ENCODE measurements around the gene JPH4. TPM values are rescaled to one million over a fixed set of nuclear protein-coding genes. Genes with fewer than 3 reads are reported as not detected.

The JPH4 gene
- total RNA-seq, 1 donor from 2014 or later = 7.4 TPM

DNA sequence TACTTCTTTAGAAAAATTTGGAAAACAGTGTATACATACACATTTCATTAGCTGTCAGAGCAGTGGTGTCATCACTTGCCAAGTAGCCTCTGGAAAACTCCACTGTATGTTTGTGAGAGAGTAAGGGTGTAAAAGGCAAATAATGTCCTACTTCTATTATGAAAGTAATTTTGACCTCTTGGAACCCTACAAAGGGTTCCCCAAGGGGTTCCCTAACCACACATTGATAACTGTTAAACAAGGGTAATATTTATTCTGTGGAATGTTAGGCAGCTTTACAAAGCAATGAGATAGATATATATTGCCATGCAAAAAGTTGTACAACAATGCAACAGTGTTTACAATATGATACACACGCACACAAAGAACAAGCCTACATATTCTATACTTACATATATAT lies 38.9 kb upstream of the JPH4 start:
- peaks cover 3% of the 10 kb centered on the region for H3K27me3 Mint-ChIP-seq (ENCODE audit: low read depth)
- H3K36me3 Mint-ChIP-seq = no peaks in the 10 kb centered on the region
- peaks cover 38% of the 10 kb centered on the region for H3K9me3 Mint-ChIP-seq
- DNase-seq (ENCODE audit: low spot score in 2 of 2, unreplicated experiment in 2 of 2) = no peak
- H3K4me1 Mint-ChIP-seq = no peaks in the 10 kb centered on the region
- no peak overlapping the region for H3K4me3 Mint-ChIP-seq
- no peak overlapping the region for H3K27ac Mint-ChIP-seq
- TF ChIP-seq, protein P1, sequence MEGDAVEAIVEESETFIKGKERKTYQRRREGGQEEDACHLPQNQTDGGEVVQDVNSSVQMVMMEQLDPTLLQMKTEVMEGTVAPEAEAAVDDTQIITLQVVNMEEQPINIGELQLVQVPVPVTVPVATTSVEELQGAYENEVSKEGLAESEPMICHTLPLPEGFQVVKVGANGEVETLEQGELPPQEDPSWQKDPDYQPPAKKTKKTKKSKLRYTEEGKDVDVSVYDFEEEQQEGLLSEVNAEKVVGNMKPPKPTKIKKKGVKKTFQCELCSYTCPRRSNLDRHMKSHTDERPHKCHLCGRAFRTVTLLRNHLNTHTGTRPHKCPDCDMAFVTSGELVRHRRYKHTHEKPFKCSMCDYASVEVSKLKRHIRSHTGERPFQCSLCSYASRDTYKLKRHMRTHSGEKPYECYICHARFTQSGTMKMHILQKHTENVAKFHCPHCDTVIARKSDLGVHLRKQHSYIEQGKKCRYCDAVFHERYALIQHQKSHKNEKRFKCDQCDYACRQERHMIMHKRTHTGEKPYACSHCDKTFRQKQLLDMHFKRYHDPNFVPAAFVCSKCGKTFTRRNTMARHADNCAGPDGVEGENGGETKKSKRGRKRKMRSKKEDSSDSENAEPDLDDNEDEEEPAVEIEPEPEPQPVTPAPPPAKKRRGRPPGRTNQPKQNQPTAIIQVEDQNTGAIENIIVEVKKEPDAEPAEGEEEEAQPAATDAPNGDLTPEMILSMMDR (IDR thresholded peaks at IDR 0.05; ENCODE audit: unreplicated experiment) = no peak

DNA sequence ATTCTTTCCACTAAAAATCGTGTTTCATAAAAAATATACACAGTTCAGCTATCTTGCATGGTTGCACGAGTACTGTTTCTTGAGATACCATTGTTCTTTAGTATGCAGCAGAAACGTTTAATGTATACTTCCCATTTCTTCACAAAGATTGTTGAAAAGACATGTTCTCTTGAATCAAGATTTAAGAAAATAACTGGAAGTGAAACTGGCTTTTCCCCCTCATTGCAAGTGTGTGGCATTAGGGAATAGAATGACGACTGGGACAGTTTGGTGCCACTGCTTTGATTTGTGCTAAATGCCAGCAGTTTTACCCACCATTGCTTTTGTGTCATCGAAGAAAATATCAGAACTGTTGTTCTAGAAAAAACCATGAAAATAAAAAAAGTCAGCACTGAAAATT lies 37.3 kb upstream of the JPH4 start:
- TF ChIP-seq, protein P1 (IDR thresholded peaks at IDR 0.05; ENCODE audit: unreplicated experiment) = no peak
- no peak for DNase-seq (ENCODE audit: low spot score in 2 of 2, unreplicated experiment in 2 of 2)
- Mint-ChIP-seq H3K27ac (no peak overlapping the region), H3K4me3 (no peak overlapping the region), H3K27me3 (ENCODE audit: low read depth) (peaks cover 3% of the 10 kb centered on the region), H3K9me3 (peaks cover 31% of the 10 kb centered on the region), H3K4me1 (no peaks in the 10 kb centered on the region), H3K36me3 (no peaks in the 10 kb centered on the region)

DNA sequence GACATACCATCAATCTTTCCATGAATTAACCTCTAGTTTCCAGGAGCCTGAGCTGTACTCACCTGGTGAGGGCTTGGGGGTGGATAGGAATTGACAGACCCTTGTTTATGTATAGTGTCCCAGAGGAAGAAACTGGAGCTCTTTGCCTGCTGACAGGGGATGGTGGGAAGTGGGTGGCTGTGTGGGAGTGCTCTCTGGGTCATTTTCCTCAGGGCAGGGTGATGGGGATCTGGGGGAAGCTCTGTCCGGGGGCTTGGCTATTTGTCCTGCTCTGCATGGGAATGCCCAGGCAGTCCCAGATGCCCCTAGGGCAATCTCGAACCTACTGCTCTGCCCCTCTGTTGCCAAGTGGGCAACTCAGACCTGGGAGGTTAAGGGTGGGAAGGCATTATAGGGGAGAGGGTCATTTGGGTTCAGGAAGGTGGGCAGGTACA lies 35.8 kb upstream of the JPH4 start:
- Mint-ChIP-seq H3K4me3 (no peak overlapping the region), H3K4me1 (no peaks in the 10 kb centered on the region), H3K36me3 (no peaks in the 10 kb centered on the region), H3K27me3 (ENCODE audit: low read depth) (peaks cover 2% of the 10 kb centered on the region), H3K27ac (no peak overlapping the region), H3K9me3 (peaks cover 18% of the 10 kb centered on the region)
- TF ChIP-seq, protein P1 (IDR thresholded peaks at IDR 0.05; ENCODE audit: unreplicated experiment) = no peak
- DNase-seq (ENCODE audit: low spot score in 2 of 2, unreplicated experiment in 2 of 2) = no peak

DNA sequence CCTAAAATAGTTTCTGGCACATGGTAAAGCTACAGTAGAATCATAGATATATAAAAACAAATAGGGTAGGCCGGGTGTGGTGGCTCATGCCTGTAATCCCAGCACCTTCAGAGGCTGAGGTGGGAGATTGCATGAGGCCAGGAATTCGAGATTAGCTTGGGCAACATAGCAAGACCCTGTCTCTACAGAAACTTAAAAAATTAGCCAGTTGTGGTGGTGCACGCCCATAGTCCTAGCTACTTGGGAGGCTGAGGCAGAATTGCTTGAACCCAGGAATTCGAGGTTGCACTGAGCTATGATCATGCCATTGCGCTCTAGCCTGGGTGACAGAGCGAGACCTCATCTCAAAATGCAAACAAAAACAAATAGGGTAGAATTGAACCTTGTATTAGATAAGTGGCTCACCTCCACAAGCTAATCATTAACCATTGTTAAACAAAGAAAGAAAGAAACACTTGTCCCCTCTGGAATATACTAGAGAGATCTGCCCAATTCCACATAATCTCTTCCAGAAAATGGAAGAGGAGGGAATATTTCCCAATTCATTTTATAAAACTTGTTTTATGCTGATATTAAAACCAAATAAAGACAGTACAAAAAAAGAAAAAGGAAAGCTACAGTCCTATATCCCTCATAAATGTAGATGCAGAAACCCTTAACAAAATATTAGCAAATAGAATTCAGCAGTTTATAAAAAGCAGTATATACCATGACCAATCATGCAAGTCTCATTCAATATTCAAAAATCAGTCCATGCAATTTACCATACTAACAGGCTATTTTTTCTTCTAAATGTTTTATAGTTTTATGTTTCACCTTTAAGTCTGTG lies 34.9 kb upstream of the JPH4 start:
- Mint-ChIP-seq H3K4me3 (no peak overlapping the region), H3K4me1 (no peaks in the 10 kb centered on the region), H3K9me3 (peaks cover 26% of the 10 kb centered on the region), H3K36me3 (no peaks in the 10 kb centered on the region), H3K27me3 (ENCODE audit: low read depth) (peaks cover 2% of the 10 kb centered on the region), H3K27ac (no peak overlapping the region)
- no peak for DNase-seq (ENCODE audit: low spot score in 2 of 2, unreplicated experiment in 2 of 2)
- TF ChIP-seq, protein P1 (IDR thresholded peaks at IDR 0.05; ENCODE audit: unreplicated experiment) = no peak

DNA sequence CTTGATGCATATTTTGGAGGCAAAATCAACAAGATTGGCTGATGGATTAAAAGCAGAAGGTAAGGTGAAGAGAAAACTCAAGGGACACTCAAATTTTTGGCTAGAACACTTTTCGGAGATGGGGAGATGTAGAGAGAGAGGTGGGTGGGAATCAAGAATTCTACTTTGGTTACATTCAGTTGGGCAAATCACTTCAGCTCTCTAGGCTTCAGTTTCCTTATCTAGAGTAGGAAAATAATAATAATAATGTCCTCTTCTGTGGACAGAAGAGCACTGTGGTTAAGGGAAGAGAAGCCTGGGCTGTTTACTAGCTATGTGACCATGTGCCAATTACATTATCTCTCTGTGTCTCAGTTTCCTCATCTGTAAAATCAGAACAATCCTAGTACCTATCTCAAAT lies 34.2 kb upstream of the JPH4 start:
- DNase-seq (ENCODE audit: low spot score in 2 of 2, unreplicated experiment in 2 of 2) = no peak
- Mint-ChIP-seq H3K27me3 (ENCODE audit: low read depth) (peaks cover 2% of the 10 kb centered on the region), H3K4me3 (no peak overlapping the region), H3K27ac (no peak overlapping the region), H3K9me3 (peaks cover 20% of the 10 kb centered on the region), H3K4me1 (no peaks in the 10 kb centered on the region), H3K36me3 (no peaks in the 10 kb centered on the region)
- TF ChIP-seq, protein P1 (IDR thresholded peaks at IDR 0.05; ENCODE audit: unreplicated experiment) = no peak
